OCI-LY1 (cell line): ENCODE data around the gene ABCF3.

Source experiments
- EZH2 ChIP-seq: fragments of 200-600 bp; sonication (generic), shearing (Covaris generic); IDR thresholded peaks from 2 replicates; pipeline ENCODE4 v1.8.0; 2017; ENCODE audit warnings: borderline replicate concordance, mixed run types, mild to moderate bottlenecking, antibody characterized with exemption, low read length, moderate library complexity, mixed read lengths
- TF ChIP-seq, protein P1 (sequence below): fragments of 200-600 bp; sonication (generic), shearing (Covaris generic); IDR thresholded peaks from 2 replicates; pipeline ENCODE4 v1.5.1; 2017; ENCODE audit warnings: mild to moderate bottlenecking, antibody characterized with exemption, low read length, moderate library complexity, mixed read lengths

DNA sequence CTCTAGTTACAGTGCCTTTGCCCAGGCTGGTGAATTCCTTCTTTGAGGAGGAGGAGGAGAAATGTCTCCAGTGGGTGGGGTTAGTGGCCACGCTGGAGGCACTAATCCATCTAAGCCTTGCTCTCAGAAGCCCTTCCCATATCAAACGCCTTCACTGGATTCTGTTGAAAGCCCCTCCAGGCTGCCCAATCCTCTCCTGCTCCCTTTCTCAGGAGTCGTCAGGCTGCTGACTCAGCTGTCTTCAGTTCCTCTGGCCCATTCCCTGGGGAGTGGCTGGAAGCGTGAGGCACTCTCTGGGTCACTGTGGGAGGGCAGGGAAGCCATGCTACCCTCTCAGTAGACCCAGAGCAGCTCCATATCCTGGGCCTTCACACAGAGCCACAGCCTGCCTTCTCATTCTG, 8.7 kb upstream of the ABCF3 start:
- TF ChIP-seq, protein P1, sequence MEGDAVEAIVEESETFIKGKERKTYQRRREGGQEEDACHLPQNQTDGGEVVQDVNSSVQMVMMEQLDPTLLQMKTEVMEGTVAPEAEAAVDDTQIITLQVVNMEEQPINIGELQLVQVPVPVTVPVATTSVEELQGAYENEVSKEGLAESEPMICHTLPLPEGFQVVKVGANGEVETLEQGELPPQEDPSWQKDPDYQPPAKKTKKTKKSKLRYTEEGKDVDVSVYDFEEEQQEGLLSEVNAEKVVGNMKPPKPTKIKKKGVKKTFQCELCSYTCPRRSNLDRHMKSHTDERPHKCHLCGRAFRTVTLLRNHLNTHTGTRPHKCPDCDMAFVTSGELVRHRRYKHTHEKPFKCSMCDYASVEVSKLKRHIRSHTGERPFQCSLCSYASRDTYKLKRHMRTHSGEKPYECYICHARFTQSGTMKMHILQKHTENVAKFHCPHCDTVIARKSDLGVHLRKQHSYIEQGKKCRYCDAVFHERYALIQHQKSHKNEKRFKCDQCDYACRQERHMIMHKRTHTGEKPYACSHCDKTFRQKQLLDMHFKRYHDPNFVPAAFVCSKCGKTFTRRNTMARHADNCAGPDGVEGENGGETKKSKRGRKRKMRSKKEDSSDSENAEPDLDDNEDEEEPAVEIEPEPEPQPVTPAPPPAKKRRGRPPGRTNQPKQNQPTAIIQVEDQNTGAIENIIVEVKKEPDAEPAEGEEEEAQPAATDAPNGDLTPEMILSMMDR, result no peak
- TF ChIP-seq EZH2, result no peak
